AG04449 (cell line): ENCODE measurements around the gene SPTLC3.

Experiments used
- CTCF ChIA-PET: fragments of 350-600 bp; formaldehyde crosslinking; extraction: SDS; loops from one replicate; lab custom pipeline; 2021; ENCODE audit warnings: antibody characterized with exemption; lab: Yijun Ruan, JAX
- POLR2A ChIA-PET: fragments of 400-600, 350-600 bp; formaldehyde crosslinking; extraction: SDS; loops from one replicate; lab custom pipeline; 2020; ENCODE audit warnings: antibody characterized with exemption, inconsistent platforms; lab: Yijun Ruan, JAX
- DNase-seq: peaks from one replicate; pipeline ENCODE4 v3.0.0-alpha.2; 2010; ENCODE audit warnings: low read depth, low spot score
- H3K4me3 ChIP-seq: 2 replicates; pipeline ENCODE4 v1.5.1; 2011; ENCODE audit warnings: low read depth, mild to moderate bottlenecking, control low read depth, low read length
- CTCF ChIP-seq: IDR thresholded peaks from one replicate; pipeline ENCODE4 v1.5.1; 2011; ENCODE audit warnings: mild to moderate bottlenecking, moderate library complexity, low read length, control low read depth, inconsistent platforms; ENCODE audit not compliant: insufficient read depth; ENCODE audit errors: missing control alignments

The SPTLC3 gene

GRCh38 chr20:13008761-13009681 lies at the start of gene SPTLC3:
SPTLC3 (plus strand) TSS chr20:13008972; CDS start chr20:13009268, 296 bp downstream.
- no peak for TF ChIP-seq CTCF
- DNase-seq: no peak
- POLR2A ChIA-PET: no interaction called here
- H3K4me3 ChIP-seq: peak within 1 kb of the TSS; percentile 58
- CTCF ChIA-PET: interaction anchor here (0.6 to 1.5 kb wide), 2 partner anchors 22 to 96 kb away, joined by 3 to 4 read pairs; no protein-coding TSS in a partner anchor

GRCh38 chr20:12961725-12962124 lies 47.0 kb upstream of the SPTLC3 start:
- ChIA-PET CTCF (interaction anchor here (0.9 to 12.9 kb wide), 2 partner anchors 38 to 155 kb away, joined by 3 to 582 read pairs; no protein-coding TSS in a partner anchor), POLR2A (no interaction called here)
- H3K4me3 ChIP-seq: no peak overlapping the region
- no peak for TF ChIP-seq CTCF
- DNase-seq: no peak

GRCh38 chr20:12962895-12963294 lies 45.9 kb upstream of the SPTLC3 start:
- DNase-seq: no peak
- ChIA-PET CTCF (interaction anchor here (1.0 to 12.9 kb wide), 3 partner anchors 9 to 147 kb away, joined by 3 to 582 read pairs (median 144); no protein-coding TSS in a partner anchor), POLR2A (no interaction called here)
- no peak overlapping the region for H3K4me3 ChIP-seq
- TF ChIP-seq CTCF: no peak

GRCh38 chr20:12963416-12963815 lies 45.4 kb upstream of the SPTLC3 start:
- ChIA-PET CTCF (interaction anchor here (1.0 to 12.9 kb wide), 4 partner anchors 9 to 146 kb away, joined by 3 to 582 read pairs (median 74); no protein-coding TSS in a partner anchor), POLR2A (no interaction called here)
- no peak for TF ChIP-seq CTCF
- no peak overlapping the region for H3K4me3 ChIP-seq
- no peak for DNase-seq

- H3K4me3 ChIP-seq: no peak overlapping the region
- DNase-seq: no peak
- TF ChIP-seq CTCF: no peak
- ChIA-PET CTCF (interaction anchor here (1.3 to 12.9 kb wide), 14 partner anchors 9 to 1411 kb away, joined by 3 to 582 read pairs (median 10); no protein-coding TSS in a partner anchor), POLR2A (no interaction called here)
Measured at GRCh38 chr20:12965212-12965869, 43.4 kb upstream of the SPTLC3 start.
